IPS DF 6.9 (cell line): ENCODE data around the gene KIFC1.
A peak's percentile ranks its signal among the peaks of the same experiment; 100 is the strongest.

Source experiments
- DNase-seq: peaks from one replicate; pipeline ENCODE4 v3.0.0-alpha.2; 2013; ENCODE audit warnings: low read depth, low spot score
- H3K27ac ChIP-seq: one replicate; pipeline ENCODE4 v1.5.1; 2013; ENCODE audit warnings: low read length, control low read depth
- H3K27me3 ChIP-seq: 2 replicates; pipeline ENCODE4 v1.6.1; 2013; ENCODE audit warnings: mild to moderate bottlenecking, low read length; ENCODE audit not compliant: control insufficient read depth, insufficient read depth
- H3K36me3 ChIP-seq: 2 replicates; pipeline ENCODE4 v1.6.1; 2013; ENCODE audit warnings: low read length; ENCODE audit not compliant: control insufficient read depth, insufficient read depth
- H3K4me1 ChIP-seq: 2 replicates; pipeline ENCODE4 v1.6.1; 2013; ENCODE audit warnings: low read length; ENCODE audit not compliant: control insufficient read depth, insufficient read depth
- H3K4me3 ChIP-seq: 2 replicates; pipeline ENCODE4 v1.5.1; 2013; ENCODE audit warnings: mild to moderate bottlenecking, low read length
- H3K9me3 ChIP-seq: 2 replicates; pipeline ENCODE4 v1.6.1; 2013; ENCODE audit warnings: low read length, inconsistent platforms; ENCODE audit not compliant: control insufficient read depth, insufficient read depth
- WGBS: extraction: QIAGEN DNeasy Blood & Tissue Kit; methylation state at CpG from one replicate; pipeline ENCODE4 v1.1.7; 2013; ENCODE audit warnings: mixed read lengths, missing lambda C conversion rate; ENCODE audit not compliant: insufficient read length, insufficient coverage; 5-methylcytosine and 5-hydroxymethylcytosine counted together

Gene KIFC1

DNA sequence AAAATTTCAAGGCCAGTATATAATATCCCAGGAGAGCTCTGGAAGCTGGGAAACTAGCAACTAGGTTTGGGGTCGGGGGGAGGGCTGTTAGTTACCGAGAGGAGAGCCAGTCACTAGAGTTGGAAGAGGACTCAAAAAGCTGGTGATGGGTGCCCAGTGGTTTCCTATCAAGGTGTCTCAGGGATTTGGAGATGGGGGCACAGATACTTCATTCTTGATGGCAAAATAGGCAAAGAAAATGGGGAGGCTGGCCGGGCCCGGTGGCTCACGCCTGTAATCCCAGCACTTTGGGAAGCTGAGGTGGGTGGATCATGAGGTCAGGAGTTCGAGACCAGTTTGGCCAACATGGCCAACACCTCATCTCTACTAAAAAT lies 20.0 kb downstream of the KIFC1 start:
- WGBS = no CpG with 5 or more reads among the region's 6 CpGs
- peaks cover 10% of the 10 kb centered on the region; the same call in 1 of the 2 replicates for H3K36me3 ChIP-seq

DNA sequence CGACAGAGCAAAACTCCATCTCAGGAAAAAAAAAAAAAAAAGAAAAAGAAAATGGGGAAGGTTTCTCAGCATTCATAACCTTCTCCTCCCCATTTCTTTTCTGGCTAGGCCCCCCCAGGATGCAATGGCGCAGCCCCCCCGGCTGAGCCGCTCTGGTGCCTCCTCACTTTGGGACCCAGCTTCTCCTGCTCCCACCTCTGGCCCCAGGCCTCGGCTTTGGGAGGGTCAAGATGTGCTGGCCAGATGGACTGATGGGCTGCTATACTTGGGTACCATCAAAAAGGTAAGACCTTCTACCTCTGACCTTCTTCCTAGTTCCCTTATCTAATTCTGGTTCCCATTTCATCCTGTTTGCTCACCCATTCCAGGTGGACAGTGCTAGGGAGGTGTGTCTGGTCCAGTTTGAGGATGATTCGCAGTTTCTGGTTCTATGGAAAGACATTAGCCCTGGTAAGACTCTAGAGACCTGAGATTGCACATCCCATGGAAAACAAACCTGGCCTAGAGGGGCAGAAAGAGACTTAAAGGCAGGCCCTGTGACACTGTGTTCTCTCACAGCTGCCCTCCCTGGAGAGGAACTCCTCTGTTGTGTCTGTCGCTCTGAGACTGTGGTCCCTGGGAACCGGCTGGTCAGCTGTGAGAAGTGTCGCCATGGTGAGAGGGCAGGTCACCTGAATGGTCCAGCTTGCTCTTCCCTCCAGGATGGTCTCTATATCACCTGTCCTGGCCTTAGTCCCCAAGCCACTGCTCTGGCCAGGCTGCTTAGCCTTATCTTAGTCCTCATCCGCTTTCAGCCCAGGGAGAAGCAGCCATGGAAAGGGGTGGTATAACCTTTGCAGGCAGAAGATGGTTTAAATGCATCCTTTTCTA lies 20.8 kb downstream of the KIFC1 start:
- WGBS = no CpG with 5 or more reads among the region's 10 CpGs
- no peaks in the 10 kb centered on the region for H3K27me3 ChIP-seq
- no peak for DNase-seq
- no peaks in the 10 kb centered on the region; the same call in 1 of the 2 replicates for H3K4me1 ChIP-seq
- H3K36me3 ChIP-seq = peaks cover 9% of the 10 kb centered on the region; the same call in 1 of the 2 replicates
- no peak overlapping the region for H3K27ac ChIP-seq
- no peaks in the 10 kb centered on the region for H3K9me3 ChIP-seq
- H3K4me3 ChIP-seq = no peak overlapping the region

More for the DNA sequence above, 20.0 kb downstream of the KIFC1 start:
- Histone ChIP-seq H3K4me3 (peak overlapping the region; percentile 91; the same call in 1 of the 2 replicates), H3K9me3 (no peaks in the 10 kb centered on the region), H3K4me1 (no peaks in the 10 kb centered on the region; the same call in 1 of the 2 replicates), H3K27me3 (no peaks in the 10 kb centered on the region), H3K27ac (no peak overlapping the region)
- DNase-seq = no peak

DNA sequence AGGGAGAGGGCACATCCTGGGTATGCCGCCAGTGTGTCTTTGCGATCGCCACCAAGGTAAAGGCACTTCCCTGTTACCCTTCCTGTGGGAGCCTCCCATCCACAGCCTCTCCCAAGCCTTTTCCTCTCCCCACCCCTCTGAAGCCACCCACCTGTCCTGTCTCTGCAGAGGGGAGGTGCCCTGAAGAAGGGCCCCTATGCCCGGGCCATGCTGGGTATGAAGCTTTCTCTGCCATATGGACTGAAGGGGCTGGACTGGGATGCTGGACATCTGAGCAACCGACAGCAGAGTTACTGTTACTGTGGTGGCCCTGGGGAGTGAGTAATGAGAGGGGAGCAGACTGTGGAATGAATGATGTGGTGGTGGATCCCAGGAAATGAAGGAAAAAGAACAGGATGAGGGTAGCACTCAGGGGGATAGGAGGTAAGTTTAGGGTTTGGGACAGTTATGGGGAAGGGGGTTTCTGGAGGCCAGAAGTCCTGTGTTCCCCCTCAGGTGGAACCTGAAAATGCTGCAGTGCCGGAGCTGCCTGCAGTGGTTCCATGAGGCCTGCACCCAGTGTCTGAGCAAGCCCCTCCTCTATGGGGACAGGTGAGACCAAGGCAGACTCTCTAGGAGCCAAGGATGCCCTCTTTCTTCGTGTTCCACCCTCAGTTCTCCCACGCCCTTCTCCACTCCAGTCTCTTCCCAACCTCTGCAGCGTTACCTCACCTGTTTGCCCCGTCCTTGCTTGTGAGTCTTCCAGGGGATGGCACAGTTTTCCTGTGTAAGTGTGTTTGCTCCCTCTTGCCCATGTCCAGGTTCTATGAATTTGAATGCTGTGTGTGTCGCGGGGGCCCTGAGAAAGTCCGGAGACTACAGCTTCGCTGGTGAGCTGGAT lies 21.9 kb downstream of the KIFC1 start:
- Histone ChIP-seq H3K4me1 (peaks cover under 1% of the 10 kb centered on the region; the same call in 1 of the 2 replicates), H3K27ac (no peak overlapping the region), H3K36me3 (peaks cover 9% of the 10 kb centered on the region; the same call in 1 of the 2 replicates), H3K9me3 (no peaks in the 10 kb centered on the region), H3K27me3 (no peaks in the 10 kb centered on the region), H3K4me3 (no peak overlapping the region)
- DNase-seq = no peak
- no CpG with 5 or more reads among the region's 14 CpGs for WGBS

DNA sequence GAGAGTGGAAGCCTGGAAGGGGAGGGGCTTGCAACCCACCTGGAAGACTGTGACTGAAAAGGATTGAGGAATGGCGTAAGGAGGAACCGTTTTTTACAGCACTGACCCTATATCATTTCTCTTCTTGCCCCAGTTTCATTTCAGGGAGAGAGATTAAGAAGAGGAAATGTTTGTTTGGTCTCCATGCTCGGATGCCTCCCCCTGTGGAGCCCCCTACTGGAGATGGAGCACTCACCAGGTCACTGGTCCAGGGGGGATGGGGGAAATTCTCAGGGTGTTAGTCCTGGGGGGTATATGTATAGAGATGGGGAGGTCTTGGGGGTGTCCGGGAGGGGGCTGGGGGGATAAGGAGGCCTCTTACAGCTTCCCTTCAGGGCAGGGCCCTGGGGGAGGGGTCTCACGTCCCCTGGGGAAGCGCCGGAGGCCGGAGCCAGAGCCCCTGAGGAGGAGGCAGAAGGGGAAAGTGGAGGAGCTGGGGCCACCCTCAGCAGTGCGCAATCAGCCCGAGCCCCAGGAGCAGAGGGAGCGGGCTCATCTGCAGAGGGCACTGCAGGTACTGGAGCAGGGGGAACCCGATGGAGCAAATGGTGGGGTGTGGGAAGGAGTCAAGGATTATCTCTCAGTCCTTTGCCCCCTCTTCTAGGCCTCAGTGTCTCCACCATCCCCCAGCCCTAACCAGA lies 23.1 kb downstream of the KIFC1 start:
- H3K4me1 ChIP-seq = peaks cover 1% of the 10 kb centered on the region; the same call in 1 of the 2 replicates

DNA sequence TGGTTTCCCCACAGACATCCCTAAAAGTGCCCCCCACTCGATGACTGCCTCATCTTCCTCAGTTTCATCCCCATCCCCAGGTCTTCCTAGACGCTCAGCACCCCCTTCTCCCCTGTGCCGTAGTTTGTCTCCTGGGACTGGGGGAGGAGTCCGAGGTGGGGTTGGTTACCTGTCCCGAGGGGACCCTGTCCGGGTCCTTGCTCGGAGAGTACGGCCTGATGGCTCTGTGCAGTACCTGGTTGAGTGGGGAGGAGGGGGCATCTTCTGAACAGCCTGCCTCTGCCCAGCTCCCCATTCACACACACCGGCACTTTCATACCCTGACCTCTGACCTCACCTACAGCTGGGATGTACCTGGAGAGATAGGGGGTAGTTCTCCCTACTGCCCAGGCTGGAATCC lies 24.2 kb downstream of the KIFC1 start:
- DNase-seq = no peak
- Histone ChIP-seq H3K9me3 (no peaks in the 10 kb centered on the region), H3K4me3 (no peak overlapping the region), H3K4me1 (peaks cover 1% of the 10 kb centered on the region; the same call in 1 of the 2 replicates), H3K27ac (no peak overlapping the region), H3K36me3 (peaks cover 9% of the 10 kb centered on the region; the same call in 1 of the 2 replicates), H3K27me3 (no peaks in the 10 kb centered on the region)
- WGBS = no CpG with 5 or more reads among the region's 9 CpGs

More for the DNA sequence above, 23.1 kb downstream of the KIFC1 start:
- Histone ChIP-seq H3K9me3 (no peaks in the 10 kb centered on the region), H3K4me3 (no peak overlapping the region), H3K27ac (no peak overlapping the region), H3K36me3 (peaks cover 9% of the 10 kb centered on the region; the same call in 1 of the 2 replicates), H3K27me3 (no peaks in the 10 kb centered on the region)
- WGBS = no CpG with 5 or more reads among the region's 12 CpGs
- DNase-seq = no peak

DNA sequence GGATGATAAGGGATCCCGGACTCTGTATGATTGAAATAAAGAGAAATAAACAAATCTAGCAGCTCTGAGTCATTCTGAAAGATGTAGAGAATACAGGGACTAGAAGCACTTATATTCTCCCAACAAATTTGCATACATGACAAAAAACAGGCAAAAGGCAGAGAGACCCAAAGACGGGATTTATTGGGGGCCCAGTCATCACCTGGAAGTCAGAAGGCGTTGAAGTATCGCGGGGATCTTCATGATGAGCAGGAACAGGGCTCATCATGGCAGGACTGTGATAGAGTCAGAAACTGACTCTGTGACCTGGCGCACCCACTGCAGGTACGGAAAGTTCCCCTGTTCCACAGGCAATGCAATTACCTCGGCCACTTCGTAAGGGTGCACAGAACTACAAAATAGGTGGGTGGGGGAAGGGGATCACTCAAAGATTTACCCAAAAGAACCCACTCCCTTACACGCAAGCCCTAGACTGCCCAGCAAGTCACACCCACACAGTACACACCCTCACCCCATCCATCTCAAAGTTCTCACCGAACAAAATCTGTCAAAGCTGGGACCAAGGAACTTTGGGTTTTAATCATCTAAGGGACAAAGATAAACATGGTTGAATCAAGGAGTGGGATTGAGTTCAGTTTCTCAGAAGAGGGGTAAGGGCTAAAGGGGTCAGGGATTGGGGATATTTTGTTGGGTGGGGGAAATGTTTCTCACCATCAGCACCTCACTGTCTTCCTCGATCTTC lies 24.9 kb downstream of the KIFC1 start:
- no CpG with 5 or more reads among the region's 12 CpGs for WGBS
- Histone ChIP-seq H3K27ac (no peak overlapping the region), H3K4me1 (peaks cover 1% of the 10 kb centered on the region; the same call in 1 of the 2 replicates)

DNA sequence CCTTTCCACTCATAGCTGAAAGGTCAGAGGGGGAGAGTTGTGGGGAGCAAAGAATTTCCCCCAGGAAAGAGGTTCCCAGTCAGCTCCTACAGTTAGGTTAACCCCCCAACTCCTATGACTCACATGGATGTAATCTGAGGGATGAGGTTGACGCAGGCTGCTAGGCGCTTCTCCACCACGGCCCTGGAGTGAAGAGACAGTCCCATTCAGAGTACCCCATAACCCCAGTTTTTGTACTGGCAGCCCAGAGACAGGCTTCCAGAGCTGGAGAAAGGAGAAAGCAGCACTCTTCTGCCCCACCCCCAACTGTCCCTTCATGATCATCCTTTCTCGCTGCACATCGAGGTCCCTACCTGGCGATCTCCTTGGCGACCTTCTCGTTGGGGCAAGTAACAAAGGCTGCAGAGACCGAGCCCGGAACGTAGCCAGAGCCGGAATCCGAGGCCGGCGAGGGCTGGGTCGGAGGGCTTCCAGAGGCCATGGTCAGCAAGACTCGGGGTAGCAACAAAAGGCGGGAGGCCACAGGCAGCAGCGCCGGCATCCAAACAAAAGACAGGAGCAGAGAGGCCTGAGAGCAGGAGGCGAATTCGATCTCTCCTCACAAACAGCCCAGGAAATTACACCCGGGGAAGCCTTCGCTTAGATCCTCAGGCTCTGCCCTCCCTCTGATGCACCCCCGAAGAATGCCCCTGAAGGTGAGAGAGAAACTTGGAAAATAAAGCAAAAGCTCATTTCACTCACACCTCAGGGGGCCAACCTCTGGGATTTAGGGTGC lies 25.7 kb downstream of the KIFC1 start:
- no peaks in the 10 kb centered on the region for H3K27me3 ChIP-seq
- WGBS = no CpG with 5 or more reads among the region's 25 CpGs
- H3K27ac ChIP-seq = no peak overlapping the region
- H3K4me3 ChIP-seq = peak overlapping the region; percentile 86
- DNase-seq = no peak
- H3K36me3 ChIP-seq = peaks cover 9% of the 10 kb centered on the region; the same call in 1 of the 2 replicates
- peaks cover 1% of the 10 kb centered on the region; the same call in 1 of the 2 replicates for H3K4me1 ChIP-seq
- no peaks in the 10 kb centered on the region for H3K9me3 ChIP-seq

More for the DNA sequence above, 24.9 kb downstream of the KIFC1 start:
- Histone ChIP-seq H3K9me3 (no peaks in the 10 kb centered on the region), H3K4me3 (peak overlapping the region; percentile 86; the same call in 1 of the 2 replicates), H3K36me3 (peaks cover 9% of the 10 kb centered on the region; the same call in 1 of the 2 replicates), H3K27me3 (no peaks in the 10 kb centered on the region)
- DNase-seq = no peak

DNA sequence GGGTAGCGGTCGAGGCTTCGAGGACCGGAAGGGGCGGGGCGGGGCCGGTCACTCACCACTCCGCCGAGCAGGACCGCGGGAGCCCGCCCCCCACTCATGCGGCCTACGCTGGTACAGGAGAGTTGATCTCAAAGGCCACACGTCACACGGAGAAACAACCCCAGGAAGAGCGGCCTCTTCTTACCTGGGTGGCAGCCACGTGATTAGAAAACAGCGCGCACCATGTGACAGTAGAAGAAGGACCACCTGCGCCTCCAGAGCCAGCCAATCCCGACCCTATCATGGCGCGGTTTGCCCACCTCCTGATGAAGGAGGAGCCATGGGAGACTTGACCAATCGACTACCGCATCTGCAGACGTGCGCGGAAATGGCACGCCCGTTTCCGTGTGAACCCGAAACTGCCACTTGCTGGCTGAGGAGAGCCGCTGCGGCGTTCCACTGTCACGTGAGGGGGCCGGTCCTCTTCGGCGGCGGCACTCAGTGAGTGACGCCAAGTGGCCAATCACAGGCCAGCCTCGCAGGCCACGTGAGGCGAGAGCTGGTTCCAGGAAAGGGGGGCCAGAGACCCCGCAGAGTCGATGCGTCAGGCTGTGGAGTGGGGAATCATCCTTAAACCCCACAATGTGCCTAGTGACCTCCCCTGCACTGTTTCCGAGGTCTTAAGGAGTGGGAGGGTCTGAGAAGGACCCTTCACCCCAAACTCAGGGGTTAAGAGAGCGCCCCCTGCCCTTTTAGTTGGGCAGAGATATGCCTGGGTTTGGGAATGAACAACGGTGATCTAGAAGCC lies 26.5 kb downstream of the KIFC1 start, which contains the start of gene CUTA:
Gene CUTA, minus strand, starts transcription at position 205 of the 787 bp plus-strand sequence. Its CDS starts 107 bp downstream, at position 98.
- Histone ChIP-seq H3K9me3 (no peaks in the 10 kb centered on the region), H3K4me3 (peak within 1 kb of the TSS; percentile 86), H3K27ac (no peak within 1 kb of the TSS), H3K27me3 (no peaks in the 10 kb centered on the region), H3K4me1 (peaks cover 1% of the 10 kb centered on the region; the same call in 1 of the 2 replicates), H3K36me3 (peaks cover 8% of the 10 kb centered on the region; the same call in 1 of the 2 replicates)
- peak; percentile 99 for DNase-seq
- WGBS = no CpG with 5 or more reads among the region's 51 CpGs
